ENCODE measurements around the gene NACC1. TPM values are rescaled to one million over a fixed set of nuclear protein-coding genes. Genes with fewer than 3 reads are reported as not detected.

The NACC1 gene
- total and polyA plus RNA-seq, 2 experiments from 2014 or later = 12.4 to 260 TPM

GRCh38 chr19:13160557-13160956 is 42.5 kb downstream of the NACC1 start:
- no peaks in the 10 kb centered on the region for H3K9me2 ChIP-seq (ENCODE audit: insufficient read depth)
- Mint-ChIP-seq H3K27ac (no peak overlapping the region), H3K27me3 (ENCODE audit: insufficient read depth, low read depth, poor library complexity) (peaks cover 30% of the 10 kb centered on the region), H3K9me3 (no peaks in the 10 kb centered on the region; the same call in 2 of the 3 replicates), H3K36me3 (ENCODE audit: low read depth) (no peaks in the 10 kb centered on the region), H3K4me1 (peaks cover 40% of the 10 kb centered on the region), H3K4me3 (no peak overlapping the region)
- H3K79me2 ChIP-seq (replicated peaks; ENCODE audit: insufficient read depth) = peaks cover 19% of the 10 kb centered on the region
- no peak overlapping the region for H3K4me2 ChIP-seq
- no peaks in the 10 kb centered on the region for H3K36me3 ChIP-seq (ENCODE audit: insufficient read depth)
- TF ChIP-seq JUNB (IDR thresholded peaks at IDR 0.05; ENCODE audit: unreplicated experiment) (no peak), POLR2AphosphoS5 (IDR thresholded peaks at IDR 0.05; ENCODE audit: low read depth) (no peak), ZNF331 (CRISPR knock-in tag; IDR thresholded peaks at IDR 0.05; ENCODE audit: low read depth) (no peak), ZNF114 (CRISPR knock-in tag; IDR thresholded peaks at IDR 0.05) (no peak), NANOG (IDR thresholded peaks at IDR 0.05; ENCODE audit: borderline replicate concordance) (no peak), CREB1 (CRISPR knock-in tag; IDR thresholded peaks at IDR 0.05; ENCODE audit: low read depth) (no peak), STAT1 (IDR thresholded peaks at IDR 0.05; ENCODE audit: unreplicated experiment) (no peak), EZH2phosphoT487 (IDR thresholded peaks at IDR 0.05; ENCODE audit: unreplicated experiment) (no peak), EZH2 (IDR thresholded peaks at IDR 0.05; ENCODE audit: low read depth, unreplicated experiment) (no peak)
- TF ChIP-seq, protein P1, sequence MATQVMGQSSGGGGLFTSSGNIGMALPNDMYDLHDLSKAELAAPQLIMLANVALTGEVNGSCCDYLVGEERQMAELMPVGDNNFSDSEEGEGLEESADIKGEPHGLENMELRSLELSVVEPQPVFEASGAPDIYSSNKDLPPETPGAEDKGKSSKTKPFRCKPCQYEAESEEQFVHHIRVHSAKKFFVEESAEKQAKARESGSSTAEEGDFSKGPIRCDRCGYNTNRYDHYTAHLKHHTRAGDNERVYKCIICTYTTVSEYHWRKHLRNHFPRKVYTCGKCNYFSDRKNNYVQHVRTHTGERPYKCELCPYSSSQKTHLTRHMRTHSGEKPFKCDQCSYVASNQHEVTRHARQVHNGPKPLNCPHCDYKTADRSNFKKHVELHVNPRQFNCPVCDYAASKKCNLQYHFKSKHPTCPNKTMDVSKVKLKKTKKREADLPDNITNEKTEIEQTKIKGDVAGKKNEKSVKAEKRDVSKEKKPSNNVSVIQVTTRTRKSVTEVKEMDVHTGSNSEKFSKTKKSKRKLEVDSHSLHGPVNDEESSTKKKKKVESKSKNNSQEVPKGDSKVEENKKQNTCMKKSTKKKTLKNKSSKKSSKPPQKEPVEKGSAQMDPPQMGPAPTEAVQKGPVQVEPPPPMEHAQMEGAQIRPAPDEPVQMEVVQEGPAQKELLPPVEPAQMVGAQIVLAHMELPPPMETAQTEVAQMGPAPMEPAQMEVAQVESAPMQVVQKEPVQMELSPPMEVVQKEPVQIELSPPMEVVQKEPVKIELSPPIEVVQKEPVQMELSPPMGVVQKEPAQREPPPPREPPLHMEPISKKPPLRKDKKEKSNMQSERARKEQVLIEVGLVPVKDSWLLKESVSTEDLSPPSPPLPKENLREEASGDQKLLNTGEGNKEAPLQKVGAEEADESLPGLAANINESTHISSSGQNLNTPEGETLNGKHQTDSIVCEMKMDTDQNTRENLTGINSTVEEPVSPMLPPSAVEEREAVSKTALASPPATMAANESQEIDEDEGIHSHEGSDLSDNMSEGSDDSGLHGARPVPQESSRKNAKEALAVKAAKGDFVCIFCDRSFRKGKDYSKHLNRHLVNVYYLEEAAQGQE (IDR thresholded peaks at IDR 0.05; ENCODE audit: unreplicated experiment) = no peak
- TF ChIP-seq, protein P2, sequence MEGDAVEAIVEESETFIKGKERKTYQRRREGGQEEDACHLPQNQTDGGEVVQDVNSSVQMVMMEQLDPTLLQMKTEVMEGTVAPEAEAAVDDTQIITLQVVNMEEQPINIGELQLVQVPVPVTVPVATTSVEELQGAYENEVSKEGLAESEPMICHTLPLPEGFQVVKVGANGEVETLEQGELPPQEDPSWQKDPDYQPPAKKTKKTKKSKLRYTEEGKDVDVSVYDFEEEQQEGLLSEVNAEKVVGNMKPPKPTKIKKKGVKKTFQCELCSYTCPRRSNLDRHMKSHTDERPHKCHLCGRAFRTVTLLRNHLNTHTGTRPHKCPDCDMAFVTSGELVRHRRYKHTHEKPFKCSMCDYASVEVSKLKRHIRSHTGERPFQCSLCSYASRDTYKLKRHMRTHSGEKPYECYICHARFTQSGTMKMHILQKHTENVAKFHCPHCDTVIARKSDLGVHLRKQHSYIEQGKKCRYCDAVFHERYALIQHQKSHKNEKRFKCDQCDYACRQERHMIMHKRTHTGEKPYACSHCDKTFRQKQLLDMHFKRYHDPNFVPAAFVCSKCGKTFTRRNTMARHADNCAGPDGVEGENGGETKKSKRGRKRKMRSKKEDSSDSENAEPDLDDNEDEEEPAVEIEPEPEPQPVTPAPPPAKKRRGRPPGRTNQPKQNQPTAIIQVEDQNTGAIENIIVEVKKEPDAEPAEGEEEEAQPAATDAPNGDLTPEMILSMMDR (conservative IDR thresholded peaks at IDR 0.05; ENCODE audit: low read depth in 2 of 2) = no peak
- TF ChIP-seq, protein P3, sequence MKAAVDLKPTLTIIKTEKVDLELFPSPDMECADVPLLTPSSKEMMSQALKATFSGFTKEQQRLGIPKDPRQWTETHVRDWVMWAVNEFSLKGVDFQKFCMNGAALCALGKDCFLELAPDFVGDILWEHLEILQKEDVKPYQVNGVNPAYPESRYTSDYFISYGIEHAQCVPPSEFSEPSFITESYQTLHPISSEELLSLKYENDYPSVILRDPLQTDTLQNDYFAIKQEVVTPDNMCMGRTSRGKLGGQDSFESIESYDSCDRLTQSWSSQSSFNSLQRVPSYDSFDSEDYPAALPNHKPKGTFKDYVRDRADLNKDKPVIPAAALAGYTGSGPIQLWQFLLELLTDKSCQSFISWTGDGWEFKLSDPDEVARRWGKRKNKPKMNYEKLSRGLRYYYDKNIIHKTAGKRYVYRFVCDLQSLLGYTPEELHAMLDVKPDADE (IDR thresholded peaks at IDR 0.05) = no peak
- TF ChIP-seq, protein P4, sequence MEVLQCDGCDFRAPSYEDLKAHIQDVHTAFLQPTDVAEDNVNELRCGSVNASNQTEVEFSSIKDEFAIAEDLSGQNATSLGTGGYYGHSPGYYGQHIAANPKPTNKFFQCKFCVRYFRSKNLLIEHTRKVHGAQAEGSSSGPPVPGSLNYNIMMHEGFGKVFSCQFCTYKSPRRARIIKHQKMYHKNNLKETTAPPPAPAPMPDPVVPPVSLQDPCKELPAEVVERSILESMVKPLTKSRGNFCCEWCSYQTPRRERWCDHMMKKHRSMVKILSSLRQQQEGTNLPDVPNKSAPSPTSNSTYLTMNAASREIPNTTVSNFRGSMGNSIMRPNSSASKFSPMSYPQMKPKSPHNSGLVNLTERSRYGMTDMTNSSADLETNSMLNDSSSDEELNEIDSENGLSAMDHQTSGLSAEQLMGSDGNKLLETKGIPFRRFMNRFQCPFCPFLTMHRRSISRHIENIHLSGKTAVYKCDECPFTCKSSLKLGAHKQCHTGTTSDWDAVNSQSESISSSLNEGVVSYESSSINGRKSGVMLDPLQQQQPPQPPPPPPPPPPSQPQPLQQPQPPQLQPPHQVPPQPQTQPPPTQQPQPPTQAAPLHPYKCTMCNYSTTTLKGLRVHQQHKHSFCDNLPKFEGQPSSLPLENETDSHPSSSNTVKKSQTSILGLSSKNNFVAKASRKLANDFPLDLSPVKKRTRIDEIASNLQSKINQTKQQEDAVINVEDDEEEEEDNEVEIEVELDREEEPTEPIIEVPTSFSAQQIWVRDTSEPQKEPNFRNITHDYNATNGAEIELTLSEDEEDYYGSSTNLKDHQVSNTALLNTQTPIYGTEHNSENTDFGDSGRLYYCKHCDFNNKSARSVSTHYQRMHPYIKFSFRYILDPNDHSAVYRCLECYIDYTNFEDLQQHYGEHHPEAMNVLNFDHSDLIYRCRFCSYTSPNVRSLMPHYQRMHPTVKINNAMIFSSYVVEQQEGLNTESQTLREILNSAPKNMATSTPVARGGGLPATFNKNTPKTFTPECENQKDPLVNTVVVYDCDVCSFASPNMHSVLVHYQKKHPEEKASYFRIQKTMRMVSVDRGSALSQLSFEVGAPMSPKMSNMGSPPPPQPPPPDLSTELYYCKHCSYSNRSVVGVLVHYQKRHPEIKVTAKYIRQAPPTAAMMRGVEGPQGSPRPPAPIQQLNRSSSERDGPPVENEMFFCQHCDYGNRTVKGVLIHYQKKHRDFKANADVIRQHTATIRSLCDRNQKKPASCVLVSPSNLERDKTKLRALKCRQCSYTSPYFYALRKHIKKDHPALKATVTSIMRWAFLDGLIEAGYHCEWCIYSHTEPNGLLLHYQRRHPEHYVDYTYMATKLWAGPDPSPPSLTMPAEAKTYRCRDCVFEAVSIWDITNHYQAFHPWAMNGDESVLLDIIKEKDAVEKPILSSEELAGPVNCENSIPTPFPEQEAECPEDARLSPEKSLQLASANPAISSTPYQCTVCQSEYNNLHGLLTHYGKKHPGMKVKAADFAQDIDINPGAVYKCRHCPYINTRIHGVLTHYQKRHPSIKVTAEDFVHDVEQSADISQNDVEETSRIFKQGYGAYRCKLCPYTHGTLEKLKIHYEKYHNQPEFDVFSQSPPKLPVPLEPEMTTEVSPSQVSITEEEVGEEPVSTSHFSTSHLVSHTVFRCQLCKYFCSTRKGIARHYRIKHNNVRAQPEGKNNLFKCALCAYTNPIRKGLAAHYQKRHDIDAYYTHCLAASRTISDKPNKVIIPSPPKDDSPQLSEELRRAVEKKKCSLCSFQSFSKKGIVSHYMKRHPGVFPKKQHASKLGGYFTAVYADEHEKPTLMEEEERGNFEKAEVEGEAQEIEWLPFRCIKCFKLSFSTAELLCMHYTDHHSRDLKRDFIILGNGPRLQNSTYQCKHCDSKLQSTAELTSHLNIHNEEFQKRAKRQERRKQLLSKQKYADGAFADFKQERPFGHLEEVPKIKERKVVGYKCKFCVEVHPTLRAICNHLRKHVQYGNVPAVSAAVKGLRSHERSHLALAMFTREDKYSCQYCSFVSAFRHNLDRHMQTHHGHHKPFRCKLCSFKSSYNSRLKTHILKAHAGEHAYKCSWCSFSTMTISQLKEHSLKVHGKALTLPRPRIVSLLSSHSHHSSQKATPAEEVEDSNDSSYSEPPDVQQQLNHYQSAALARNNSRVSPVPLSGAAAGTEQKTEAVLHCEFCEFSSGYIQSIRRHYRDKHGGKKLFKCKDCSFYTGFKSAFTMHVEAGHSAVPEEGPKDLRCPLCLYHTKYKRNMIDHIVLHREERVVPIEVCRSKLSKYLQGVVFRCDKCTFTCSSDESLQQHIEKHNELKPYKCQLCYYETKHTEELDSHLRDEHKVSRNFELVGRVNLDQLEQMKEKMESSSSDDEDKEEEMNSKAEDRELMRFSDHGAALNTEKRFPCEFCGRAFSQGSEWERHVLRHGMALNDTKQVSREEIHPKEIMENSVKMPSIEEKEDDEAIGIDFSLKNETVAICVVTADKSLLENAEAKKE (CRISPR knock-in tag; IDR thresholded peaks at IDR 0.05) = no peak
- H4K20me1 ChIP-seq (replicated peaks; ENCODE audit: insufficient read depth) = no peaks in the 10 kb centered on the region; the same call in 1 of the 2 replicates
- DNase-seq (ENCODE audit: low spot score) (no peak), ATAC-seq (no peak)
- H3K27me3 ChIP-seq (ENCODE audit: insufficient read depth) = no peaks in the 10 kb centered on the region
- H3K4me3 ChIP-seq = no peak overlapping the region
- H3K27ac ChIP-seq (ENCODE audit: low read depth) = no peak overlapping the region
- peaks cover 51% of the 10 kb centered on the region for H3K4me1 ChIP-seq (ENCODE audit: insufficient read depth)
- no peak overlapping the region for H2AFZ ChIP-seq
- peaks cover 27% of the 10 kb centered on the region for H3F3A ChIP-seq (replicated peaks; ENCODE audit: low read depth)

All from GM23338 (cell line).